Endometrium (tissue), 2 donors: Measurements from ENCODE around the gene ZNF280D.
A peak's percentile ranks its signal among the peaks of the same experiment; 100 is the strongest.

ENCODE experiments used
- FAIRE-seq: peaks from 2 replicates; lab custom pipeline; 2012; peaks lifted over from hg19 to GRCh38; lab: Jason Lieb, UNC
- donor health status: control.
- donor health status: control.

Gene ZNF280D

DNA sequence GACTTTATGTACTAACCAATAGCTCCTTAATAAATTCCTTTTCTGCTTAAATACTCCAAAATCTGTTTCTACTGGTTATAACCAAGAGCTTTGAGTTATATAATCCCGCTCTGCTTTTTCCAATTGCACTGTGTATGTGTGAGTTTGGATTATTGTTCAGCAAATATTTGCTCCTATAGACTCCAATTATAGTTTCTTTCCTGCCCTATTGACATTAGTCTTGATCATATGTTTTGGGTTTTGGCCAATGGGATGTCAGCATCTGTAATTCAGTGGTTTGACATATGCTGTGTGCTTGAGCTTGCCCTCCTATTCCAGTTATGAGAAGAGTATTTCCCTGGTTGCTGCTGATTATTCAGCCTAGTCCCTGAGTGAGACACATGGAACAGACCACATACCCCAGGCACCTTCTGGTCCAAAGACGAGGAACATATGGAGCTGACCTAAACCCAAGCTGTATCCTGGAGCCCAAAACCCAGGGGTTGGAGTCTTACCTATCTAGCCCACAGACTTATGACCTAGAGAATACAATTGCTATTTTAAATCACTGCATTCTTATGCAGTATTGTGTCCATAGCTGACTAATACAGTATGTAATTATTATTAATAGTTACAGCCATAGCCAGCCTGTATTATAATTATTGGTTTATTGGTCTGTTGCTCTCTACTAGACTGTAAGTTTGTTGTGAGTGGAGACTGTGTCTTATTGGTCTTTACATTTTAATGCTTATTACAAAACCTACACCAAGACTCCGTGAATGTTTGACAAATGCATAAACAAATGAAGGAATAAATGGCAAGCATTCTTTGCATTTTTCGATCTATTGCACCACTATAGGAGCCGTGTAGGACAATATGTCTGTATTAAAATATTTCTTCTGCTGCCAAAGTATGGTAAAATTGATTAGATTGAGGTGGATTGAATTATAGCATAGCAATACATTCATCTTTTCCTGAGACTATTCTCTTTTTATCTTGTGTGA, 11.7 kb upstream of the ZNF280D start:
- FAIRE-seq: no peak

- no peak for FAIRE-seq
Measured at GRCh38 chr15:56741541-56741940, 8.2 kb upstream of the ZNF280D start.

DNA sequence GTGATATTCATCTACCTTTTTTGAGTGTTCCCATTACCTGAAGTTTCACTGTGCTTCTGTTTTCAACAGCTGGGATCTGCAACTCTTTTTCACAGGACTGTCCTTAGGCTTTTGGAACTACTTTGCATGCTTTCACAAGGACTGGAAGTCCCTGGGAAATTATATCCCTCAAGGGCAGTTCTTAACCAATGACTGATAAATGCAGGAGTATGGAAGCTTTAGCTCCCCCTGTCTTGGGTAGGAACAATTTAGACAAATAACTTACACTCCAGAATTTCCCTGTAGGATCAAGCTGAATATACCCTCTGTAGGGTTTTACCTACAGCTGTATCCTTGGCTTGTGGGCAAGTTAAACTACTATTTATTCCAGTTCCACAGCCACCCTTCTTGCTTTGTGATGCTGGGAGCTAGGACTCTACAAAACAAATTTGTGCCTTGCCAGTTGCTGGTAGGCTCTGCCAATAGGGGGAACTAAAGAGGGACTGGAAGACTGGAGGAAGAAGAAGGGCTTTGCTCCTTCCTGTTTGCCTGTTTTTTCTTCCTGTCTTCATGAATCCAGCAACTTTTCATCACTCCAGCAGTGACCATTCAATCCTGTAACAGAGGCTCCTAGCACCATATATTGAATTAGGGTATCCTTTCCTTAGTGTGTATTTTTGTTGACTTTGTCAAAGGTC, 6.8 kb upstream of the ZNF280D start:
- no peak for FAIRE-seq

DNA sequence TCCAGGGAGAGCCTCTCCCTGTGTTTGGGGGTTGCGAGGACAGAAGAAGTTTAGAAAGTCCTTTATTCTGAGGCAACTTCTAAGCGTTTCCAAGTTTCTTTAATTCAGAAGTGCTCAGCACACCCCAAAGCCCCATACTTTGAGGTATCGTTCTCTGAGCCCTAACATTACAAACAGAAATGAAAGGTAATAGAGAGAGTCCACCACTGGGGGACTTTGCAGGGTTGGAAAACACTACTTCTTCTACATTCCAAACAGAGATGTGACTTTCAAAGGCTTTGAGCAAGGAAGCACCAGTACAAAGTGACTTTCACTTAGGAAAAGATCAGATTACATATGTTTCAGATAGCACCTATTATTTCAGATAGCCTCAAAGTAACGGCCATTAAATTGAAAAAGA, 6.2 kb upstream of the ZNF280D start:
- FAIRE-seq: no peak

DNA sequence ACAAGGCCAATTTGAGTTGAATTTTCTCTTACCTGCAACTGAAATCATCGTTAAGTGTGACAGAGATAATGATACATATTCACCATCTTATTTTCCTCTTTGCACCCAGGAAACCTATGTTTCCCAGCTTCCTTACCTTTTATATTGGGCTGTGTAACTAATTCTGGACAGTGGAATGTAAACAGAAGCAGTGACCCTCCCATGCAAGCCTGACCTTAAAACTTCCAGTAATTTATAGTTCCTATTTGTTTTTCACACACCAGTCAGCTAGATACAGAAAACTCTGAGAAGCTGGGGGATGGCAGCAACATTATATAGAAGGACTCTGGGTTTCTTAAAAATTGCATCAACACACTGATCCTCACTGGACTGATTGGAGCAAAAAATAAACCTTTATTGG, 4.5 kb upstream of the ZNF280D start:
- no peak for FAIRE-seq

- no peak for FAIRE-seq
Measured at GRCh38 chr15:56736881-56737707, 3.8 kb upstream of the ZNF280D start.

GRCh38 chr15:56736308-56736707, 3.0 kb upstream of the ZNF280D start:
- FAIRE-seq: no peak

DNA sequence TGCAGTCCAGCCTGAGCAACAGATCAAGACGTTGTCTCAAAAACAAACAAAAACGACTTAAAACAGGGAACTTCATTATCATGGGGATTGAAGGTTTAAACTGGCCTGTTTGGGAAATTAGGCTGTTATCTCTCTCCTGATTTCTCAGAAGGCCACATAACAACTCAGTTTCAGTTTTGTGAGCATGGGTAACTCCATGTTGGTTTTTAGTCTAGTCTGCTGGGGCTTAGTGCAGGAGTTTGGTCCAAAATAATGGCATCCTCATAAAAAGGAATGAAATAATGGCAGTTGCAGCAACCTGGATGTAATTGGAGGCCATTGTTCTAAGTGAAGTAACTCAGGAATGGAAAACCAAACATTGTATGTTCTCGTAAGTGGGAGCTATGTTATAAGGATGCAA, 2.3 kb upstream of the ZNF280D start:
- no peak for FAIRE-seq

DNA sequence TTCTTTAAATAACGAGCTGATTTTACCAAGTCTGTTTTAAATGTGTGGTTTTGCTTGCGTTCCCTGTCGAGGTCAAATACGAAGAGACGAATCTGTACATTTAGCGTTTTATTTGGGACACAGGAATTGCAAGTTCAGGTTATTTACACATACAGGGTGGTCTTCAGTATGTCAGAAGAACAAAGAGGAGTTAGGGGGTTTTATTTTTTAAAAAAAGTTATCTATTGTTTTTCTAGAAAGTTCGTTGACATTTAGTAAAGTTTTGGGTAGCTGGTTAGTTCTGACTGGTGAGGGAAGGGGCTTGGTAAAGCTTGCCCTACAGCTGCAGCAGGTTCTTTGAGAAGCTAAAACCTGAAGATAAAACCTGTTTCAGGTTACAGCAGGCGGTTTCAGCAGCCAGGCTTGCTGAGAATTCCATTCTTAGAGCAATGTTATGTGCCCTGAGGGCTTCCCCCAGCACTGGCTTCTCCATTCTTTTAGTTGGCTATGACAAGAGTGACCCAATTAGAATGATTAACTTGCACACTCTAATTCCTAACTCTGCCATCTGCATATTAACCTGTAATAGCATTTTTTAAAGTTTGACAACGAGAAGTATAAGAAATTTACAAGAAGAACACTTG, 815 bp upstream of the ZNF280D start:
- FAIRE-seq: no peak

GRCh38 chr15:56732886-56733135, 498 bp downstream of the ZNF280D start:
- no peak for FAIRE-seq

- no peak for FAIRE-seq
Measured at GRCh38 chr15:56732135-56732885, 999 bp downstream of the ZNF280D start.

DNA sequence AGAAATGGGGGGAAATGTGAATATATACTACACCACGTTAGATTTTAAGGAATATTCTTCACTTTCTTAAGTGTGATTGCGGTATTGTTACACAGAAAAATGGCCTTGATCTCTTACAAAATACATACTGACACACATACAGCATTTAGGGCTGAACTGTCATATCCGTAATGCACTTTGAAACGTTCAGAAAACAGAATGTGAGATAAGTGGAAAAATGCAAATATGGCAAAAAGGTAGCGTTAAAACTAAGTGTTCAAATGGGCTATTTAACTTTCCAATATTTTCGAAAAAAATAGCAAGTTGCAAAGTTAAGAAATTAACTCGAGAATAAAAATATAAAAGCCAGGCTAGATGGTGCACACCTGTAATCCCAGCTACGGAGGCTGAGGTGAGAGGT, 1.8 kb downstream of the ZNF280D start:
- no peak for FAIRE-seq

DNA sequence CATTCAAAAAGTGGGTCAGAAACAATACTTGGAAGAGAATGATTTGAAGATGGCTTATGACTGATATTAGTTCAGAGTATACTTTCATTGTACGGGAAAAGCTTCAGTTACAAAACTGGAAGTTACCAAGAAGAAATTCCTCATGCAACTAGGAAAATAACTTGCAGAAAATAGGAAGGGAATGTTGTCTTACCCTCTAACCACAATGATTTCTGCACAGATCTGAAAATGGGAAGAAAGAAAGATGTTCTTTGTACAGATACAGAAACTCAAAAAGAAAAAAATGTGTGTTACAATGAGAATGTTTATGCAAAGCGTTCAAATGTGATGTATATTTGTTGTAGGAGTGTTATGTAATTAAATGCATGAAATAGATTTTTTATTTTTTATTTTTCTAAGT, 3.7 kb downstream of the ZNF280D start:
- peak; percentile 4 for FAIRE-seq

DNA sequence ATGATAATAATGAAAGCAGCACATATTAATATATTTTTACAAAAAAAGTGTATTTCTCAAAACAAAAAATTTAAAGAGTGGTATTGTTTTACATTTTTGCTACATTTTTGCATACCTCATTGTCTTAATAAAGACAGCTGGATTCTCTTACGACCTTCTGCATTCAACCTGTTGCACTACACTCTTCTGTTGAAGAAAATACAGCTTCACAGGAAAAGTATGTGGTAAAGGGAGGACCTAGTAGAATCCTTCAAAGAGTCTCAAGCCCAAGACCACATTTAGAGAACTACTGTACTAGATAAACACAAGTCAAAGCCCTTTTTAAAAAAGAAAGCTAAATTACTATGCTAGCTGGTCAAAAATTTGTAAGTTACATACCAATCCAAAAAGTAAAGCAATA, 7.9 kb downstream of the ZNF280D start:
- no peak for FAIRE-seq

GRCh38 chr15:56724232-56724631, 9.1 kb downstream of the ZNF280D start:
- no peak for FAIRE-seq

GRCh38 chr15:56723787-56724186, 9.5 kb downstream of the ZNF280D start:
- FAIRE-seq: no peak

DNA sequence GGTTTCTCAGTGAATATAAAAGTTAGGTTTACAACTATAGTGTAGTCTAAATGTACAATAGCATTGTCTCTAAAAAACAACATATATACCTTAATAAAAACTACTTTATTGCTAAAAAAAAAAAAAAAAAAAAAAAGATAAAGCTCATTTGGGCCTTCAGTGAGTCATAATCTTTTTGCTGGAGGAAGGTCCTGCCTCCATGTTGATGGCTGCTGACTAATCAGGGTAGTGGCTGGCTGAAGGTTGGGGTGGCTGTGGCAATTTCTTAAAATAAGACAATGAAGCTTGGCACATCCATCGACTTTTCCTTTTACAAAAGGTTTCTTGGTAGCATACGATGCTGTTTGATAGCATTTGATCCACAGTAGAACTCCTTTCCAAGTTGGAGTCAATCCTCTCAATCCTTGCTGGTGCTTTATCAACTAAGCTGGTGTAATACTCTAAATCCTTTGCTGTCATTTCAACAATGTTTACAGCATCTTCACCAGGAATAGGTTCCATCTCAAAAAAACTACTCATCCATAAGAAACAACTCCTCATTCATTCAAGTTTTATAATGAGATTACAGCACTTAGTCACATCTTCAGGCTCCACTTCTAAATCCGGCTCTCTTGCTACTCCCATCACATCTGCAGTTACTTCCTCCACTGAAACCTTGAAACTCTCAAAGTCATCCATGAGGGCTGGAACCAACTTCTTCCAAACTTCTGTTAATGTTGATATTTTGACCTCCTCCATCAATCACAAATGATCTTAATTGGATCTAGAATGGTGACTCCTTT, 13.3 kb downstream of the ZNF280D start:
- FAIRE-seq: no peak

GRCh38 chr15:56719021-56719612, 14.2 kb downstream of the ZNF280D start:
- FAIRE-seq: no peak

GRCh38 chr15:56718560-56718959, 14.7 kb downstream of the ZNF280D start:
- no peak for FAIRE-seq

DNA sequence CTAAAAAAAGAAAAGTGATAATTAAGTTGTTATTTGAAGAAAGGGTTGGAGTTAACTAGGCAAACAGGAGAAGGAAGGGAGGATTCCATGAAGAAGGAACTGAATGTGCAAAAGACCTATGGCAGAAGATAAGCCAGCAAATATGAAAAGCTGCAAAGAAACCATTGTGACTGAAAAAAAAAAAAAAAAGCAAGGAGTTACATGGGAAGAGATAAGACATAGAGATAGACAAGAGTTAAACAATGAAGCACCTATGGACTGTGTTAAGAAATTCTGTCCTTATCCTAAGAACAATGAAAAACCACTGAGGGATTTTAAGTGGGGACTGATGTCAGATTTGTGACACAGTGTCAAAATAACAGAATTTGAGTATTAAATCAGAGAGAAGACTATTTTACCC, 17.0 kb downstream of the ZNF280D start:
- no peak for FAIRE-seq
